ENCODE measurements around the gene CDCA4.
A peak's percentile ranks its signal among the peaks of the same experiment; 100 is the strongest.

DNA sequence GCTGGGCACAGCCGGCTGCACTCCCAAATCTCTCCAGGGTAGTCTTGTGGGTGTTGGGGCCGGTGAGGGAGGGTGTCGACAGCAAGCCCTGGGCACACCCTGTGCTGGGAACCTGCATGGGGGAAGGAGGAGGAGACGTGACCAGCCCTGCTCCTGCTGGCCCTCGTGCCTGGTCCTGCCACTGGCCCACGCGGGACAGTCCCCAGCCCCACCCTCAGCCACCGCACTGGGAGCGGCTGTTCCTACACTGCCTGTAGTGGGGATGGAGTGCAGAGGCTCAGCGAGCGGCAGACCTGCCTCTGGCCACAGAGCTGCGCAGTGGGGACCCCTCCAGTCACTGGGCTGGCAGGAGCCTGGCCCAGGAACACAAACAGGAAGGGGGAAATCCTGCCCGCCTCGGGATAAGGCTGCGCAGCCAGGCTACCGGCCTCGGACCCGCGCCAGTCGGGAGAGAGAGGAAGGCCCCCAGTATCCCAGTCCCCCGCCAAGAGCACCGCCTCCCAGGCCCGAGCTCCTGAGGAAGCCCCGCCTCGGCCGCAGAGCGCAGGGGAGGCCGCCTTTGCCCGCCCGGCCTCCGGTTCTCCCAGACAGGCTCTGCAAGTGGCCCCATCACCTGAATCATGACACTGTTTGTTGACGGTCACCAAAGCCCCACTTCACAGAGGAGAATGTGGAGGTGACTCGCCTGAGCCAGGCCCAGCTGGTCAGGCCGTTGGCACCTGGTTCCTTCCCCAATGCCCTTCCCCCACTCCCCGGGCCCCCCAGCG lies 53.3 kb downstream of the CDCA4 start:
- TF ChIP-seq, protein P1, sequence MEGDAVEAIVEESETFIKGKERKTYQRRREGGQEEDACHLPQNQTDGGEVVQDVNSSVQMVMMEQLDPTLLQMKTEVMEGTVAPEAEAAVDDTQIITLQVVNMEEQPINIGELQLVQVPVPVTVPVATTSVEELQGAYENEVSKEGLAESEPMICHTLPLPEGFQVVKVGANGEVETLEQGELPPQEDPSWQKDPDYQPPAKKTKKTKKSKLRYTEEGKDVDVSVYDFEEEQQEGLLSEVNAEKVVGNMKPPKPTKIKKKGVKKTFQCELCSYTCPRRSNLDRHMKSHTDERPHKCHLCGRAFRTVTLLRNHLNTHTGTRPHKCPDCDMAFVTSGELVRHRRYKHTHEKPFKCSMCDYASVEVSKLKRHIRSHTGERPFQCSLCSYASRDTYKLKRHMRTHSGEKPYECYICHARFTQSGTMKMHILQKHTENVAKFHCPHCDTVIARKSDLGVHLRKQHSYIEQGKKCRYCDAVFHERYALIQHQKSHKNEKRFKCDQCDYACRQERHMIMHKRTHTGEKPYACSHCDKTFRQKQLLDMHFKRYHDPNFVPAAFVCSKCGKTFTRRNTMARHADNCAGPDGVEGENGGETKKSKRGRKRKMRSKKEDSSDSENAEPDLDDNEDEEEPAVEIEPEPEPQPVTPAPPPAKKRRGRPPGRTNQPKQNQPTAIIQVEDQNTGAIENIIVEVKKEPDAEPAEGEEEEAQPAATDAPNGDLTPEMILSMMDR (IDR thresholded peaks at IDR 0.05) = no peak
- TF ChIP-seq EP300 (IDR thresholded peaks at IDR 0.05) (no peak), POLR2A (IDR thresholded peaks at IDR 0.05; ENCODE audit: low read depth) (no peak), POLR2AphosphoS5 (IDR thresholded peaks at IDR 0.05) (peak; percentile 49 to 73)

Data from esophagus muscularis mucosa (tissue), 4 donors.